Bronchial epithelial cell (primary cell): ENCODE data around the gene CAND1. TPM values are rescaled to one million over a fixed set of nuclear protein-coding genes. Genes with fewer than 3 reads are reported as not detected.
"Not testable (repeated sequence)": the region's sequence is repeated elsewhere in the genome, so short reads cannot be mapped to it uniquely, and the experiment has no call there.

Experiments used
- DNase-seq: peaks from one replicate; pipeline ENCODE4 v3.0.0-alpha.2; 2010; ENCODE audit warnings: low read depth
- FAIRE-seq: peaks from 2 replicates; lab custom pipeline; 2011; peaks lifted over from hg19 to GRCh38; lab: Jason Lieb, UNC
- H3K27me3 ChIP-seq: 2 replicates; pipeline ENCODE4 v1.5.1; 2011; ENCODE audit warnings: low read length; ENCODE audit not compliant: control insufficient read depth, insufficient read depth
- H3K36me3 ChIP-seq: 2 replicates; pipeline ENCODE4 v1.5.1; 2011; ENCODE audit warnings: low read length; ENCODE audit not compliant: control insufficient read depth, insufficient read depth
- H3K4me3 ChIP-seq: 2 replicates; pipeline ENCODE4 v1.5.1; 2011; ENCODE audit warnings: mild to moderate bottlenecking, low read depth, low read length, control low read depth
- CTCF ChIP-seq: IDR thresholded peaks from 2 replicates; pipeline ENCODE4 v1.5.1; 2011; ENCODE audit warnings: mild to moderate bottlenecking, moderate library complexity, low read length, control low read depth, inconsistent platforms; ENCODE audit not compliant: insufficient read depth, severe bottlenecking
- total RNA-seq: library from RNA; depleted of rRNA; stranded (reverse); fragments of >200 nt; gene quantifications from 2 replicates; pipeline ENCODE4 v1.2.1, GENCODE V29; 2014

Gene CAND1
- total RNA-seq, 1 donor from 2014 or later = 92.1 TPM

- Histone ChIP-seq H3K36me3 (no peaks in the 10 kb centered on the region), H3K27me3 (no peaks in the 10 kb centered on the region), H3K4me3 (no peak overlapping the region)
- no peak for FAIRE-seq
- DNase-seq = no peak
- no peak for TF ChIP-seq CTCF
These were observed 58.3 kb downstream of the CAND1 start for GRCh38 chr12:67327466-67327865.

GRCh38 chr12:67331123-67331522 lies 62.0 kb downstream of the CAND1 start:
- Histone ChIP-seq H3K36me3 (no peaks in the 10 kb centered on the region), H3K27me3 (no peaks in the 10 kb centered on the region), H3K4me3 (no peak overlapping the region)
- TF ChIP-seq CTCF = no peak
- FAIRE-seq (no peak), DNase-seq (no peak)

GRCh38 chr12:67331828-67332227 lies 62.7 kb downstream of the CAND1 start:
- TF ChIP-seq CTCF = no peak
- FAIRE-seq (no peak), DNase-seq (no peak)
- H3K27me3 ChIP-seq = no peaks in the 10 kb centered on the region
- no peaks in the 10 kb centered on the region for H3K36me3 ChIP-seq
- no peak overlapping the region for H3K4me3 ChIP-seq

GRCh38 chr12:67333649-67334048 lies 64.5 kb downstream of the CAND1 start:
- DNase-seq = no peak
- no peak for FAIRE-seq
- Histone ChIP-seq H3K4me3 (no peak overlapping the region), H3K27me3 (no peaks in the 10 kb centered on the region), H3K36me3 (no peaks in the 10 kb centered on the region)
- TF ChIP-seq CTCF = no peak

DNA sequence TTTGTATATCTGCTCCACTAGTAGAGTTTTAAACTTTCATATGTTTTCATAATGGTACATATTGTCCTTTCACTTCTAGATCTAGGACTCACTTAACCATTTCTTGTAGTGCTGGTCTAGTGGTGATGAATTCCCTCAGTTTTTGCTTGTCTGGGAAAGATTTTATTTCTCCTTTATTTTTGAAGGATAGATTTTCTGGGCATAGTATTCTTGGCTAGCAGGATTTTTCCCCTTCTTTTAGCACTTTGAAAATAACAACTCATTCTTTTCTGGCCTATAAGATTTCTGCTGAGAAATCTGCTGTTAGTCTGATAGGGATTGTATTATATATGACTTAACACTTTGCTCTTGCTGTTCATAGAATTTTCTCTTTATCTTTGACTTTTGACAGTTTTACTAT lies 69.3 kb downstream of the CAND1 start:
- H3K27me3 ChIP-seq = no peaks in the 10 kb centered on the region
- no peak for TF ChIP-seq CTCF
- H3K4me3 ChIP-seq = no peak overlapping the region
- DNase-seq (no peak), FAIRE-seq (no peak)
- no peaks in the 10 kb centered on the region for H3K36me3 ChIP-seq

GRCh38 chr12:67339530-67339929 lies 70.4 kb downstream of the CAND1 start:
- DNase-seq = no peak
- no peak for FAIRE-seq
- TF ChIP-seq CTCF = no peak
- no peaks in the 10 kb centered on the region for H3K36me3 ChIP-seq
- no peak overlapping the region for H3K4me3 ChIP-seq
- no peaks in the 10 kb centered on the region for H3K27me3 ChIP-seq

GRCh38 chr12:67341086-67341485 lies 71.9 kb downstream of the CAND1 start:
- not testable (repeated sequence) for H3K4me3 ChIP-seq, H3K27me3 ChIP-seq, H3K36me3 ChIP-seq, DNase-seq, FAIRE-seq
